ENCODE results near the gene PRSS27. TPM values are rescaled to one million over a fixed set of nuclear protein-coding genes. Genes with fewer than 3 reads are reported as not detected.
A peak's percentile ranks its signal among the peaks of the same experiment; 100 is the strongest.

Gene PRSS27
- polyA plus RNA-seq, 1 donor: 1.3 TPM

DNA sequence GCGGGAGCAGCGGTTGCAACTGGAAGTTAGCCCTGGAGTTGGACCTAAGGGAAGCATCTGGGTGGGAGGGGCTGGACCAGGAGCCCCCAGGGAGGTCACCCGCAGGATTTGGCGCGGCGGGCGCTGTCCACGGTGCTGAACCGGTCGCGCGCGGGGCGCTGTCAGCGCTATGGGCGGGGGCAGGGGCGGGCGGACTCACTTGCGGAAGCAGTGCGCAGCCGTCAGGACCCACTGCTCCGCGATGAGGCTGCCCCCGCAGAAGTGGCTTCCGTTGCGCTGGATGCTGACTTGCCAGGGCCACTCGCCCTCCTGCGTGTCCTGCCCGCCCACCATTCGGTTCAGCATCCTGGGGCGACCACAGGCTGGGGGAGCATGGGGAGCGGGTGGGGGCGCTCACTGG is 4.5 kb downstream of the PRSS27 start:
- Histone ChIP-seq H3K27me3 (ENCODE audit: control insufficient read depth, insufficient read depth, low read length) (peaks cover 11% of the 10 kb centered on the region), H3K4me3 (ENCODE audit: low read length) (no peak overlapping the region), H3K36me3 (ENCODE audit: control insufficient read depth, insufficient read depth, low read length) (no peaks in the 10 kb centered on the region), H3K9me3 (ENCODE audit: control insufficient read depth, low read depth, low read length) (no peaks in the 10 kb centered on the region), H3K27ac (ENCODE audit: low read length) (no peak overlapping the region), H3K4me1 (ENCODE audit: control insufficient read depth, insufficient read depth, low read length) (peaks cover 3% of the 10 kb centered on the region)
- DNase-seq: peak; percentile 46 to 49
- no CpG with 5 or more reads among the region's 33 CpGs for WGBS (ENCODE audit: insufficient coverage, low lambda C conversion rate)

DNA sequence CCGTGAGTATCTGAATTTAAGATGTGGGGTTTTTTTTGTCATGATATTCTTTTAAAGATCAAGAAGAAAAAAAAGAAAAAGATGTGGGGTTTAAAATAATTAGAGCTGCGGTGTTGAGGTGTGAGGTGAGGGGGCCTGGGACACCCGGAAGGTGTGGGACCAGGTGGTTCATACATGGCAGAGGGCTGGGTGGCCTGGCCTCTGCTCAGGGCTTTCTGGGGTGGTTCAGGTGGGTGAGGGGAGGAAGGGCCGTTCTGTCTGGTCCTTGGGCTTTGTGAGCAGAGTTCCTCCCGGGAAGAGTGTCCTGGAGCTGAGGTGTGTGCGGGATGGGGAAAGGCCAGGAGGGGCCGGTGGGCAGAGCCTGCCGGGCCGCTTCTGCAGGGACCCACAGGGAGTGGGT is 5.0 kb downstream of the PRSS27 start:
- no peaks in the 10 kb centered on the region for H3K36me3 ChIP-seq (ENCODE audit: control insufficient read depth, insufficient read depth, low read length)
- DNase-seq: no peak
- H3K4me1 ChIP-seq (ENCODE audit: control insufficient read depth, insufficient read depth, low read length): peaks cover 3% of the 10 kb centered on the region
- no peak overlapping the region for H3K4me3 ChIP-seq (ENCODE audit: low read length)
- peaks cover 11% of the 10 kb centered on the region for H3K27me3 ChIP-seq (ENCODE audit: control insufficient read depth, insufficient read depth, low read length)
- H3K27ac ChIP-seq (ENCODE audit: low read length): no peak overlapping the region
- no peaks in the 10 kb centered on the region for H3K9me3 ChIP-seq (ENCODE audit: control insufficient read depth, low read depth, low read length)
- 59% methylated on average over 2 of the region's 9 CpGs for WGBS (ENCODE audit: insufficient coverage, low lambda C conversion rate)

DNA sequence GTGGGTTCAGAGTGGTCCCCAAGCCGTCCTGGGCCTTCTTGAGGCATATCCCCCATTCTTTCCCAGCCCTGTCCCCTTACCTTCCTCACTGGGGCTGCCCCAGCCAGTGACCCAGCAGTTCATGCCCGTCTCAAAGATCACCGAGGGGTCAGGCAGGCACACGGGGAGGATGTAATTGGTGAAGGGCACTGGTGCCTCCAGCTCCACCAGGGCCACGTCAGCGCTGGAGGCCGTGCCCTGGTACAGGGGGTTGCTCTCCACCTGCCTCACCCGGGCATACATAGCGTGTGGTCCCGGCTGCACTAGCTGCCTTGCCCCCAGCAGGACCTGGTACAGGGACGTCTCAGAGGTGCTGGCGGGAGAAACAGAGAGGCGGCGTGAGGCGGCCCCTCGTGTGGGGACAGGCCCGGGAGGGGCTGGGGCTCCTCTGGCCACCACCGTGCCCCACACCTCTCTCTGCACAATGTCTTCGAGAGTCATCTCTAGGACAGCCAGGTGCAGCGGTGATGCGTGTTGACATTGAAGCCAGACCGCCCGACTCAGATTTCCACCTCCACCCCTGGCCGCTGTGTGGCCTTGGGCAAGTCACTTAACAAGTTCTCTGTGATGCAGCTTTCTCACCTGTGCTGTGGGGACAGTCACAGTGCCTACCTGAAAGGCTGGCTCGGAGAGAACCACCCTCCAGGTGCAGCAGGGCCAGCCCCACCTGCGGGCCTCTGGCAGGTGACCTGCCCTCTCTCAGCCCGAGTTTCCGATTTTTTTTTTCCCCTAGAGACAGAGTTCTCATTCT is 5.8 kb downstream of the PRSS27 start:
- peaks cover 6% of the 10 kb centered on the region for H3K36me3 ChIP-seq (ENCODE audit: control insufficient read depth, insufficient read depth, low read length)
- H3K4me3 ChIP-seq (ENCODE audit: low read length): no peak overlapping the region
- WGBS (ENCODE audit: insufficient coverage, low lambda C conversion rate): no CpG with 5 or more reads among the region's 28 CpGs
- no peak for DNase-seq
- H3K27ac ChIP-seq (ENCODE audit: low read length): no peak overlapping the region
- peaks cover 11% of the 10 kb centered on the region for H3K27me3 ChIP-seq (ENCODE audit: control insufficient read depth, insufficient read depth, low read length)
- no peaks in the 10 kb centered on the region for H3K9me3 ChIP-seq (ENCODE audit: control insufficient read depth, low read depth, low read length)
- peaks cover 3% of the 10 kb centered on the region for H3K4me1 ChIP-seq (ENCODE audit: control insufficient read depth, insufficient read depth, low read length)

DNA sequence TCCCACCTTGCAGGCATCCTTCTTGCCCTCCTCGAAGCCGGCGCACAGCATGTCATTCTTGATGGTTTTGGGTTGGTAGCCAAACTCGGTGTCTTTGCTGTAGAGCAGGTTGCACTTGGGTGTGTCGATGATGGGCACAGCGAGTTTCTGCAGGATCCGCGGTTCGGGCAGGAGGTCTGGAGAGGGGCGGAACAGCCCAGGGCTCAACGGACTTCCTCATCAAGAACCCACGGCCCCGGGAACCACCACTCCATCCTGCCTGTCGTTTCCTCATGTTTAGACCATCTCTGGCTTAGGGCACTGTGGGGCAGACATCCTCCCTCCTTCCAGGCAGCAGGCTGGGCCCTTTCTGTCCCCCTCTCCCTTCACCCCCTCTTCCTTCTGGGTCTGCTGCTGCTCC is 6.5 kb downstream of the PRSS27 start:
- Histone ChIP-seq H3K36me3 (ENCODE audit: control insufficient read depth, insufficient read depth, low read length) (peaks cover 9% of the 10 kb centered on the region), H3K4me3 (ENCODE audit: low read length) (no peak overlapping the region), H3K27me3 (ENCODE audit: control insufficient read depth, insufficient read depth, low read length) (peaks cover 11% of the 10 kb centered on the region), H3K4me1 (ENCODE audit: control insufficient read depth, insufficient read depth, low read length) (peaks cover 3% of the 10 kb centered on the region), H3K27ac (ENCODE audit: low read length) (no peak overlapping the region), H3K9me3 (ENCODE audit: control insufficient read depth, low read depth, low read length) (no peaks in the 10 kb centered on the region)
- WGBS (ENCODE audit: insufficient coverage, low lambda C conversion rate): no CpG with 5 or more reads among the region's 14 CpGs
- no peak for DNase-seq

DNA sequence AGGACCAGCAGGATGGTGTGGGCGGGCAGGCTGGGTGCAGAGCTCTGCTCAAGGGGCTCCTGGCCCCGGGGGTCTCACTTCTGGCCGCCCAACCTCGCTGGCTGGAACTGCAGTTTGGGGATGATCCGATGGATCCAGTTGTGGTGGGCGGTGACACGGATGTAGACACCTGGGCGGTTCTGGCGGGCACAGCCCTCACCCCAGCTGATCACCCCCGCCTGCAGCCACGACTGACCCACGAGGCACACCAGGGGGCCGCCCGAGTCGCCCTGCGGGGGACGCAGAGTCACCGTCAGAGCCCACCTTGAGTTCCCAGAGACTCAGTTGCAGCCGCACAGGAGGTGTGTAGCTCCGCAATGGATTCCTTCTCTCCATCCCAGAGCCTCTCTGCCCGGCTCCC is 7.5 kb downstream of the PRSS27 start:
- Histone ChIP-seq H3K36me3 (ENCODE audit: control insufficient read depth, insufficient read depth, low read length) (peaks cover 19% of the 10 kb centered on the region), H3K27ac (ENCODE audit: low read length) (no peak overlapping the region), H3K27me3 (ENCODE audit: control insufficient read depth, insufficient read depth, low read length) (peaks cover 11% of the 10 kb centered on the region), H3K4me1 (ENCODE audit: control insufficient read depth, insufficient read depth, low read length) (peaks cover 3% of the 10 kb centered on the region), H3K4me3 (ENCODE audit: low read length) (no peak overlapping the region), H3K9me3 (ENCODE audit: control insufficient read depth, low read depth, low read length) (no peaks in the 10 kb centered on the region)
- no peak for DNase-seq
- 80% methylated on average over 1 of the region's 21 CpGs for WGBS (ENCODE audit: insufficient coverage, low lambda C conversion rate)

DNA sequence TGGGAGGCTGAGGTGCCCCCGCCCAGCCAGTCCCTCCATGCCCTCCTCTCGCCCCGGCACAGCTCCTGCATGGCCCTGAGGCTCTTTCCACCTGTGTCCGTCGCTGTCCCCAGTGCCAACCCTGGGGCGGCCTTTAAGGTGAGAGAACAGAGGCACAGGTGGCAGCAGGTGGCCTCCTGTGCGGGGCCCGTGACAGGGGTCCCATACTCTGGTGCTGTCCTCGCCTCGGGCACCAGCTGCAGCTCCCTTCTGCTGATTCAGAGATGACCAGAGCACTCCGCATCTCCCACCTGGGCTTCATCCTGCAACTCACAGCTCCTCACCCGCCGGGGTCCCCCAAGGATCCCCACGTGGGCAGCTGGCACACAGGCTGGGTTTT is 8.0 kb downstream of the PRSS27 start:
- no peak for DNase-seq
- peaks cover 24% of the 10 kb centered on the region for H3K36me3 ChIP-seq (ENCODE audit: control insufficient read depth, insufficient read depth, low read length)
- no CpG with 5 or more reads among the region's 14 CpGs for WGBS (ENCODE audit: insufficient coverage, low lambda C conversion rate)

DNA sequence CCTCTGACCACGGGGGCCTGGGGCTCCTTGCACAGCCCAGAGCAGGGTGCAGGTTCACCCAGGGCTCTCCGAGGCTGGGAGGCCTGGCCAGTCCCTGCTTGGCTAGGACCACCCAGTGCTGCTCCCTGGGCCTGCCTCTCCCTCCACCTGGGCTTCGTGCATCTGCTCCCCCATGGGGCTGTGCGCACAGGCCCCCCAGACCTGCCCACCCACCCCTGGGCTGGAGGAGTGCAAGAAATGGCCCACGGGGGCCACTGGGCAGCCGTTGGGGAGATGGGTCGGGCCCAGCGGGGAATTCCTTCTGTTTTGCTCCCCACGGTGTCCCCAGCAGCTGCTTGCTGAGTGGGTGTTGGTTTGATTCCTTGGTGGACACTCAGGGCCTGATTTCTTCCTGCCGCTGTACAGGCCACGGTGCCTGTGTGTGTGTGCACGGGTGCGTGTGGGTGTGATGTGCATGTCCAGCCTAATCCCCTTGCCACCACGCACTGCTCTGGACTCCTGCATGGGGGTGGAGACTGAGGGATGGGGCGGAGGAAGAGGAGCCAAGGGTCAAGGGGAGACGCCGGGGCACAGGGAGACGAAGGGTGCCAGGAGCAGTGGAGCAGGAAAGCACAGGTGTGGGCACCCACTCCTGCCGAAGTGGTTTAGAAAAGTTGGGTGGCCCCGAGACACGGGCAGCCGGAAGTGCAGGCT is 8.5 kb downstream of the PRSS27 start:
- Histone ChIP-seq H3K4me3 (ENCODE audit: low read length) (no peak overlapping the region), H3K4me1 (ENCODE audit: control insufficient read depth, insufficient read depth, low read length) (peaks cover 3% of the 10 kb centered on the region), H3K27ac (ENCODE audit: low read length) (no peak overlapping the region), H3K36me3 (ENCODE audit: control insufficient read depth, insufficient read depth, low read length) (peaks cover 25% of the 10 kb centered on the region), H3K27me3 (ENCODE audit: control insufficient read depth, insufficient read depth, low read length) (peaks cover 11% of the 10 kb centered on the region), H3K9me3 (ENCODE audit: control insufficient read depth, low read depth, low read length) (no peaks in the 10 kb centered on the region)
- DNase-seq: no peak
- WGBS (ENCODE audit: insufficient coverage, low lambda C conversion rate): 0% methylated on average over 1 of the region's 22 CpGs

More for the DNA sequence above, 8.0 kb downstream of the PRSS27 start:
- Histone ChIP-seq H3K4me1 (ENCODE audit: control insufficient read depth, insufficient read depth, low read length) (peaks cover 3% of the 10 kb centered on the region), H3K27ac (ENCODE audit: low read length) (no peak overlapping the region), H3K4me3 (ENCODE audit: low read length) (no peak overlapping the region), H3K9me3 (ENCODE audit: control insufficient read depth, low read depth, low read length) (no peaks in the 10 kb centered on the region), H3K27me3 (ENCODE audit: control insufficient read depth, insufficient read depth, low read length) (peaks cover 11% of the 10 kb centered on the region)

DNA sequence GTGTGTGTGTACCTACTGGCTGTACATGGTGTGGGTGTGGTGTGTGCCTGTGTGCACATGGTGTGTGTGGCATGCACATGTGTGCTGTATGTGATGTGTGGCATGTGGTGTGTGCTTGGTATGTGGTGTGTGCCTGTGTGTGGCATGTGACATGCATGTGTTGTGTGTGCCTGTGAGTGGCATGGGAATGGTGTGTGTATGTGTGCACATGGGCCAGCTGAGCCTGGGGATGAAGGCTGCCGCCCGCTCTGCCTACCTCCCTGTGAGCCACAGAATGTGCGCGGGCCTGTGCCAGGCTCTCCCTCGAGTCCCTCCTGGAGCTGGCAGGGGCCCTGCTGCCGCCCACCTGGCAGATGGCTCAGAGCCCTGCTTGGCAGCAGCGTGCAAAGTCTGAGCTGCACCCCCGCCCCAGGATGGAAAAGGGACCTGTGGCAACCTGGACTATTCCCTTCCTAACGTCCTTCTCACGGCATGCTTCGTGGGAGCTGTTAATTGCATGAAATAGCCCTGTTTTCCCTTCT is 9.3 kb downstream of the PRSS27 start:
- DNase-seq: no peak
- Histone ChIP-seq H3K27me3 (ENCODE audit: control insufficient read depth, insufficient read depth, low read length) (peaks cover 7% of the 10 kb centered on the region), H3K4me3 (ENCODE audit: low read length) (no peak overlapping the region), H3K36me3 (ENCODE audit: control insufficient read depth, insufficient read depth, low read length) (peaks cover 29% of the 10 kb centered on the region), H3K4me1 (ENCODE audit: control insufficient read depth, insufficient read depth, low read length) (peaks cover 1% of the 10 kb centered on the region), H3K27ac (ENCODE audit: low read length) (no peak overlapping the region), H3K9me3 (ENCODE audit: control insufficient read depth, low read depth, low read length) (no peaks in the 10 kb centered on the region)
- no CpG with 5 or more reads among the region's 11 CpGs for WGBS (ENCODE audit: insufficient coverage, low lambda C conversion rate)

DNA sequence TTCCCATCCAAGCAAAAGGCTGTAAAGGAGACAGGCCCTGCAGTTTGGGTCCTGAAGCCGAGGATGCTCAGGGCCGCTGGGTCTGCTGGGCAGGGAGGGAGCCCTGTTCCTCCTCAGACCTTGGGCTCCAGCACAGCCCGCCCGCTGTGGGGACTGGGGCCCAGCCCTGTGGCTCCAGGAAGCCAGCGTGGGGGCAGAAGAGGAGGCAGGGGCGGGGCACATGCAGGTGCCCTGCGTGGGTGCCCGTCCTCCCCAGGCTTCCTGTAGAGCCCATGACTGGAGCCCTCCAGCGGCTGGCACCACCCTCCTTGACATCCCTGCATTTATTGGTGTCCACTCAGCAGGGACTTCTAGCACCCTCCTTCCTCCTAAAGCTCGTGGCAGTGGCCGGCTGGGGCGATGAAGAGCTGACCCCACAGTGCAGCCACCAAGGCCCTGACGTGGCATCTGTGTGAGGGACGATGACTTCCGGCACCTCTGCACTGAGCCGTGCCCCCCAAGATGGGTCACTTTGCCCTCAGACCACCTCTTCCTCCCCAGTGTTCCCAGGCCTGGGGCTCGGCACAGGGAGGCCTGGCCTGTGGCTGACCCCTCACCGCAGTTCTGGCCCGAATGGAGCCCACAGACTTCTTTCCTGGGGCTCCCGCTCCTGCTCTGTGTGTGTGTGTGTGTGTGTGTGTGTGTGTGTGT is 9.9 kb downstream of the PRSS27 start:
- WGBS (ENCODE audit: insufficient coverage, low lambda C conversion rate): no CpG with 5 or more reads among the region's 20 CpGs
- peaks cover 34% of the 10 kb centered on the region for H3K36me3 ChIP-seq (ENCODE audit: control insufficient read depth, insufficient read depth, low read length)
- H3K4me3 ChIP-seq (ENCODE audit: low read length): no peak overlapping the region
- DNase-seq: no peak
- no peak overlapping the region for H3K27ac ChIP-seq (ENCODE audit: low read length)
- peaks cover 2% of the 10 kb centered on the region for H3K27me3 ChIP-seq (ENCODE audit: control insufficient read depth, insufficient read depth, low read length)
- H3K4me1 ChIP-seq (ENCODE audit: control insufficient read depth, insufficient read depth, low read length): no peaks in the 10 kb centered on the region
- H3K9me3 ChIP-seq (ENCODE audit: control insufficient read depth, low read depth, low read length): no peaks in the 10 kb centered on the region

DNA sequence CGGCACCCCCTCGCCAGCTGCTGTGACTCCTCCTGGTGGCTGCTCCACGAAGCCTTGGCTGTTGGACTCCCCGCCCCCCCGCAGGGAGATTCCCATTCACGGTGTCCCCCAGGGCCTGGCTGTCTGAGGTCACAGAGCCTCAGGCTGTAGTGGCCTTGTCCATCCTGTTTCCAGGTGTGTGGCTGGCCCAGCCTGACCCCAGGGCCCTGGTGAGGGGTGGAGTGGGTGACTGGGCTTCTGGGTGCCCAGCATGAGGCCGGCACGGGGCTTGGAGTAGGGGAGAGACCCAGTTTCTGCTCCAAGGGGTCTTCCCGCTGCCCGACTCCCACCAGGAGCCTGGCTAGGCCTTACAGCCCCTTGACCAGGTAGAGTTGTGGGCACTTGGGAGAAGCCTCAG is 10.4 kb downstream of the PRSS27 start:
- no peaks in the 10 kb centered on the region for H3K27me3 ChIP-seq (ENCODE audit: control insufficient read depth, insufficient read depth, low read length)
- no CpG with 5 or more reads among the region's 10 CpGs for WGBS (ENCODE audit: insufficient coverage, low lambda C conversion rate)
- no peak overlapping the region for H3K4me3 ChIP-seq (ENCODE audit: low read length)
- no peaks in the 10 kb centered on the region for H3K9me3 ChIP-seq (ENCODE audit: control insufficient read depth, low read depth, low read length)
- H3K36me3 ChIP-seq (ENCODE audit: control insufficient read depth, insufficient read depth, low read length): peaks cover 40% of the 10 kb centered on the region
- no peak for DNase-seq
- H3K4me1 ChIP-seq (ENCODE audit: control insufficient read depth, insufficient read depth, low read length): no peaks in the 10 kb centered on the region
- no peak overlapping the region for H3K27ac ChIP-seq (ENCODE audit: low read length)
